HTR-8/SVneo (cell line): ENCODE measurements around the gene PPARGC1A.

Experiments used
- DNase-seq: peaks from one replicate; pipeline ENCODE4 v3.0.0; 2011; ENCODE audit warnings: low spot score, mixed read lengths; ENCODE audit not compliant: insufficient read length
- FAIRE-seq: peaks from 2 replicates; lab custom pipeline; 2011; peaks lifted over from hg19 to GRCh38; lab: Jason Lieb, UNC

The PPARGC1A gene

DNA sequence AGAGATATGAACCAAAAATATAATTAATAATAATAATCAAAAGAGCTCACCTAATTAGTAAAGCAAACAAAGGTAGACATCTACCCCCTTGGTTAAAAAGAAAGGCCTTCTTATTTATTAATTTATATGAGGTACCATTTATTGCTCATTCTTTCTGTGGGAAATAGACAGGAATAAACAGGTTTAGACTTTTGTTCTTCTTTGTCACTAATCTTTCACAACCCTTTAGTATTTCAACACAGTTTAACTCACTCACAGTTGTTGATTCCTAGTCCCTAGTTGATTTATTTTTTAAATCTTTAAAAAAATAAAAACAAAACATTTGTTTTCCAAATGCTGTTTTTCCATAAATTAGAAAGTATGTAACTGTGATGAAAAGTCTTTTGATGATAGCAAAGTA lies 5.6 kb downstream of the PPARGC1A start:
- no peak for FAIRE-seq
- no peak for DNase-seq

- FAIRE-seq, result no peak
- no peak for DNase-seq
Observed at GRCh38 chr4:23882976-23883531, 6.8 kb downstream of the PPARGC1A start.

GRCh38 chr4:23881674-23882337 lies 8.0 kb downstream of the PPARGC1A start:
- FAIRE-seq (no peak), DNase-seq (no peak)

GRCh38 chr4:23881052-23881501 lies 8.8 kb downstream of the PPARGC1A start:
- FAIRE-seq (no peak), DNase-seq (no peak)

DNA sequence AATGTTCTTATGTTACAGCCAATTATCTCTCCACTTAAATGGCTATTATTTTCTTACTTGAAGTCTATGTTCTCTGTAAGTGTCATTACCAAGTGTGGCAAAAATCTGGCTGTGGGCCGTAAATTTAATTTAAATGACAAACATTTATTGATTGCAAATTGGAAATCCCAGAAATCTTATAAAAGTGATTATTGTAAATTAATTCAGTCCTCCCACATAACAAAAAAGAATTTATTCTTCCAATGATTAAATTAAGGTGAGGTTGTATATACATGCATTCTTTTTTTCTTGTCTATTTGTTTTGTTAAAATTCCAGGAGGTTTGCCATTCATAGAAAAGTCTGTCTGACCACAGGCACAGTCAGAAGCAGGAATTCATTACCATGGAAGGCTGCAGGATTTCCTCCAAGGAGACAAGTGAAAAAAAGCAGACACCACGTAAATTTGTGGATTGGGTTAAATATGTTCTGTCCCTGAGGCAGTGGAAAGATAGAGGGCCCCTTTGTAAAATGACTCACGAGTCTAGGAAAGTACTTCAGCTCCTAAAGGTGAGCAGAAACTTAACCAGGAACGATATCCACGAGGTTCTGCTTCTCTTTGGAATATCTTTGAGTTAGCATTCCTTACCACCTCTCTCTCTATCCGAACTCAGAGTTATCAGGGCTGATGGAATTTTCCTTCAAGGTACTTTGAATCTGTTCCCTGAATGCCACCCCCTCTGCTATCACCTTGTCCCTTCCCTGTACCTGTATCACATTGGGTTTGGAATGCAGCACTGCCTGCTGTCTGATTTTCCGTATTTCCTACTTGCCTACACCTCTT lies 10.7 kb downstream of the PPARGC1A start:
- FAIRE-seq (no peak), DNase-seq (no peak)

DNA sequence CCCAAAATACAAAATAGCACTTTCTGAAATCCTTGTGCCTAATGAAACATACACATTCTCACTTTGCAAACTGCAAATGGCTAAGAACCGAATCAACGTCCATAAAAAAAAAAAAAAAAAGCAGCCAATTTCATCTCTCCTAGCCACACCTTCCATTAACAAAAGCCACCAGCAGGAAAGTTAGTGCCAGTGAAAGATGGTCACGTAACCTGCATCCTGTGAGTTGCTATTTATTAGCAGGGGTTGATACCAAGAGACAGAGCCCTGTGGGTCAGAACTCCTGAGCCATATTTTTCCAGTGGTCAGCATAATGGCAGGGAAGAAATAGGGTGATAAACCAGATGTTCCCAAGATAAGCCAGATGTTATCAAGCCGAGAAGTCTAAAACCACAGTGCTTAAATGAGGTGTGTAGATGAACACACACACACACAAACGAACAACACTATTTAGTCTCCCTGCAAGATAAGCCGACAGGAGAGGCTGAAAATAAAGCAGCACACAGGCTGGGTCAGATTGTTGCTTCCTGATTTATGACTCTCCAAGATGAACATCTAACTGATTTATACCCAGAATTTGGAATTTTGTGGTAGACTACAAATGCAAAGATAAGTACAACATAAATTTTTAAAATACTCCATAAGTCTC lies 11.5 kb downstream of the PPARGC1A start:
- no peak for DNase-seq
- FAIRE-seq, result no peak

DNA sequence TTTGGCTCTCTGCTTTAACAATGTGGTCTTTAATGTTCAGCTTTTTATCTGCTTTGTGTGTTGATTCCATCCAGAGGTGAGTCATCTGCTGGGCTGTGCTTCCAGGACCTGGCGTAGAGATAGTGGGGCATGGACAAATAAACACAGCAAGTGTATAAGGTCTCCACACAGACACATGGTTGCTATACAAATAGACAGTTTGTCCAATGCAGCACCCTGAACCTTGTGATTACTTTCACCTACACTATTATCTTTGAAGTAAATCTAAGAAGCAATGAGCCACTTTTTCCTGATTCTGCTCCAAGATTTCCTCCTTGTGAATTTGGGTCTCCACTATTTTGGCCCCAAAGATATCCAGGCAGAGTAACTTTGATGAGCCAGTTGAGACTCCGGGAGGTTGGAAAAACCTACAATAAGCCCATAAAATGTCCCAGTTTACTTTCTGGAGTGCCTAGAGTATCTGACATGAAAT lies 12.1 kb downstream of the PPARGC1A start:
- DNase-seq (no peak), FAIRE-seq (no peak)

- DNase-seq, result no peak
- no peak for FAIRE-seq
Observed at GRCh38 chr4:23876418-23877089, 13.3 kb downstream of the PPARGC1A start.

DNA sequence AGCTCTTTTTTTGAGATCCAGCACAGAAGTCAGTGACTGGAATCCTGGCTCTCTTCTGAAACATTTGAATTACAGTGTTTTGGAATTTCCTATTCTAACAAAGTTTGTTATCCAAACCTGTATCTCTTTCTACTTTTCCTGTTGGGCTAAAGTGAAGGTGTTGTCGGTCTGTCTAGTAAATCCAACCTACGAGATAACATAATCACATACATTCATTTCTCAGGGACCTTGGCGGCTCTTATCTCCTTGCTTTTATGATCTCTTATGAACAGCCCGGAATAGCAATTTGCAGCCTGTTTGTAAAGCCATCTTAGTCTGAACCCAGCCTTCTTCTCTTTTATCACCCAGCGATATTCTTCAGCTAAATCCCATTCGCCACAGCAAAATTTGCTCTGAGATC lies 14.5 kb downstream of the PPARGC1A start:
- FAIRE-seq (no peak), DNase-seq (no peak)

DNA sequence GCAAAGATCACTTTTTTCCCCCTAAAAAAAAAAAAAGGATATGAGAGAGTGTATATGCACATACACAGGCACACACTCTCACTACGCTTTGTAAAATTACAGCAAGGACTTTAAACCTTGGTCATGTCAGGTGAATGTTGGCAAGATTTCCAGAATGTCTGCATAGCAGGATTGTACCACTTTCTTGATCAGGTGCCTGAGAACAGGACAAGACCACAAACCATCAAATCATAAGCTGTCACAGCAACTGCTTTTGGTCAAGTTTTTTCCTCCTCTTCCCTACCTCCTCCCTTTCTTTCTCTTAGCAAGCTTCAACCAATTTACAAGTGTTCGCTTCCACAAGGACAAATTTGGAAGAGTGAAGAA lies 15.3 kb downstream of the PPARGC1A start:
- no peak for FAIRE-seq
- no peak for DNase-seq

DNA sequence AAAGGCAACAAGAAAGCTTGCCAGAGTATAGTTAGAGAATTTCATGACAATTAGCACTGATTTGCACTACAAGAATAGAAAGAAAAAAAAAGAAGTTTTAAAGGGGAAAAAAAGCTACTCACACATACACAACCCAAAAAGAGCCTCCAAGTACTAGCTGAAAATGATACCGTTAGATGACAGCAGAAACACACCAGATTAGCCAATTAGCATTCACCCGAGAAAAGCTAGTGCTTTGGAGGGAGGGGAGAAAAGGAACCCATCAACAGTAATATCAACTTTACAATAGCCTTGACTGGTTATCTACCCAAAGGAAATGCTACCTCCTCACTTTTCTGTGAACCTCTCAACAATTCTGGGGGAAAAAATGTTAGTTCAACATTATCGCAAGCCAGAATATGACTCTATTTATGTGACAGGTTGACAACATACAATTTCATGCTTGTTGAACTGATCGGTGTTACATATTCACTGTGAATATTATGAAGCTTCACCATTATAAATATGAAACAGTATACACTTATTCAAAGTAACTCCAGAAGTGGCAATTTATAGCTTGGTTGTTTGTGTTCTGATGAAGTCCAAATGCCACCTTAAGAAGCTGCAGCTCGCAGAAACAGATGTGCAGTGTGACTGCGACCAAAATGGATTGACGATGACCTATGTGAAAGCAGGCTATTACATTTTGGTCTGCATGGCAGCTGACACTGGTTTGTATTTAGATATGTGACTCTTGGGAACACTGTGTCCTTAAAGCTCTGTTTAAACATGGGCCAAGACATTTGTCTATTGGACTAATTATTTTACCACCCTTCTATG lies 15.9 kb downstream of the PPARGC1A start:
- DNase-seq (no peak), FAIRE-seq (no peak)

DNA sequence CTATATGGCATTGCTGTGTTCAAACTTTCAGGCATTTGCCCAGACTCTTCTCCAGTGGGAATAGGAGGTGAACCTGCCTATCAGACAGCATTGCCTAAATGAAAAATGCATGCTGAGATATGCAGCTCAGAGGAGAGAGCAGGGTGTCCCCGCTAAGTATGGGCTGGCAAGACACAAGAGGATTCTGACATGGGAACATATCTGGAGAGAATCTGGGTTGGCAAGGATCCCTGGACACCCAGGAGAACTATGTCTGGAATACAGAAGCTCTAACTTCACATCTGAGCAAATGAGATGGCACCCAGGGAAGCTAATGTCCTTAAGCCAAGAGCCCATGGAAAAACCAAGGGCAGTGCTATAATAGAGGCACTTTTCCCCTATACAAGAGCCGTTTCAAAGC lies 18.4 kb downstream of the PPARGC1A start:
- FAIRE-seq, result no peak
- no peak for DNase-seq

- no peak for FAIRE-seq
- no peak for DNase-seq
Observed at GRCh38 chr4:23866450-23867075, 23.3 kb downstream of the PPARGC1A start.

DNA sequence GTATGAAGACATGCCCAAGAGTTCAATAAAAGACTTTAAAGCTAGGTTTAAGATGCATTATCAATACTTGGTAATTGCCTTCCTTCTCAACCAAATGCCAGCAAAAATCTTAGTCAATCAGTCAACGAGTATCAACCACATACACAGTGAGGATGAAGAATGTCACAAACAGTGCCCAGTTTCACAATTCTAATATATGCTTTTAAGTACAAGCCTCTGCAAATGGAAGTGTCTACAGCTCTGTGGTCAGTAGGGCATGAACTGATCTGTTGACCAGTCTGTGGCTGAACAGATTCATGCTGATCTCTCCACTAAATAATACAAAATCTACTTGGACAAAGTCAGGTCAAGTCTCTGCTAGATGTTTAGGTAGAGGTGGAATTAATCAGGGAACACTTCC lies 27.9 kb downstream of the PPARGC1A start:
- DNase-seq, result no peak
- no peak for FAIRE-seq

GRCh38 chr4:23860919-23861318 lies 28.9 kb downstream of the PPARGC1A start:
- FAIRE-seq, result no peak
- DNase-seq, result no peak

DNA sequence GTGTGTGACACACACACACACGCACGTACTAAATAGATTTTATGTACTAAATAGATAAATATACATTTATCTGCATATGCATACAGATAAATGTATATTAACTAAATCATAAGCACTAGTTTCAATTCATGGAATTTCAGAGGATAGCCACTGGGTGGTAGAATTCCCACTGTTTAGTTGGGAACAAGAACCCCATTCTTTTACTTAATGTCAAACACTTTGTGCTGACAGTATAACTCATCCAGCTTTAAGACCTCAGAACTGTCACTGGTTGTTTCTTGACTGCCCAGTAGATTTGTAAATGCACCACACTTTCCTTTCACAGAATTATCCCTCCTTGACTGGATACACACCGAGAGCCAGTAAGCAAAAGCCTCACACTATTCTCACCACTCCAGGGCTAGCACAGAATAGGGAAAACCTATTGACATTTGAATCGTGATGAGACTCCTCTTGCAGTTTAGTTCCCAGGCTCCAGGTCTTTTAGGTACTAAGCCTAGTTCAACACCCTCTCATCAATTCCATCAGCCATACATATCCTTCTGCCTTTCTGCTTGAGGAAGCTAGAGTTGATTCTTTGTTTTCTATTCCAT lies 32.4 kb downstream of the PPARGC1A start:
- DNase-seq (peak; percentile 3), FAIRE-seq (no peak)

GRCh38 chr4:23856630-23857029 lies 33.2 kb downstream of the PPARGC1A start:
- DNase-seq (no peak), FAIRE-seq (no peak)

GRCh38 chr4:23855912-23856605 lies 33.8 kb downstream of the PPARGC1A start:
- FAIRE-seq, result no peak
- no peak for DNase-seq
